GM19035 (cell line): Measurements from ENCODE around the gene TOPORS.
"Not testable (repeated sequence)": the region's sequence is repeated elsewhere in the genome, so short reads cannot be mapped to it uniquely, and the experiment has no call there.

Experiments used
- ATAC-seq: cut with Tn5 transposase; IDR thresholded peaks from one replicate; pipeline ENCODE4 v1.9.1; 2021; ENCODE audit not compliant: unreplicated experiment

TOPORS gene

DNA sequence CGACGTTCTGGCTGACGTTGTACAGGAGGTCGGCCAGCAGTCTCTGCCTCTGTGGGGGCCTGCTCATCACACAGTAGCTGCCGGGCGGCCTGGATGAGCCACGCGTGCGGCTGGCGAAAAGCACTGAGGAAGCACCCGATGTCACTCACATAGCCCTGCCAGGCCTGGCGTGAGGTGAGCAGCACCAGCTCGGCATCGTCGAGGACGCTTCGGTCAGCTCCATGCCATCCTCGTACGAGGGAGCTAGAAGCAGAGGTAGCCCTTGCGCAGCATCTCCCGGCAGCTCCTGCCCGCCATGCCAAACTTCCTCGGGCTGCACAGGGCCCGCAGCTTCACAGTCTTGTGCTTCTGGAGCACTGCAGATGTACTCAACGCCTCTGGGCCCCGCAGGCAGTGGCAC lies 14.4 kb upstream of the TOPORS start:
- ATAC-seq: no peak

DNA sequence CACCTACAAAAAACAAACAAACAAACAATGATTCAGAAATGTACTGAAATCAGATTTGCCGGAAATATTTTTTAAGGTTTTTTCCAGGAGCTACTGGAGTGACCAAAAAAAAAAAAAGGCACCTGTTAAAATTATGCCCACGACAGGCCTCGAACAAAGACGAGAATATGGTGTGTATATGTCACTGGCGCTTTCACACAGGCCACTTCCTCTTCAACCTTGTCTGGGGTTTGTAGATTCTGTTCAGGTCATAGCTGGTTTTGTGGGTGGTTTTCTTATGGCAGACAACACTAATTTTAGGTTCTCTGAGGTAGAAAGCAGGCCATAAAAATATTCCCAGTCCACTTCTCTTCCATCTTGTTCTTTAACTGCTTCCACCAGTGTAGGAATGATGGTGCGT lies 13.6 kb upstream of the TOPORS start:
- ATAC-seq: no peak

GRCh38 chr9:32558408-32558934 lies 6.1 kb upstream of the TOPORS start:
- ATAC-seq: no peak

DNA sequence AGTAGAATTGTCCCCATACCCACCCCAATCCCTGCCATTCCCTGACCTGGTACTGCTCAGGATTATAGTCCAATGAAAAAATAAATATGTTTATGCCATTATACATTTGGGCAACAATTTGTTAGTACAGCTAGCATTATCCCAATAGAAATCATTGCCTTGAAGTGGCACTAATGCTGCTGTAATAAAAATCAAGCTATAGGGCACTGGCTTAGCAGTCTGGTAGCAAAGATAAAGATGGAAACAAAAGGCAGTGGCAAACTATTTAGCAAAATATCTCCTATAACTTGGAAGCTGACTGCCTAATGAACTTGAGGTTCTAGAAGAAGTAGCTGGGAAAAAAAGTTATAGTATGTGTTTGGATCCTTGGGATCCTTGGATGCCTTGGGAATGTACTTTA lies 2.2 kb upstream of the TOPORS start:
- no peak for ATAC-seq

- ATAC-seq: no peak
Observed at GRCh38 chr9:32554107-32554506, 1.7 kb upstream of the TOPORS start.

DNA sequence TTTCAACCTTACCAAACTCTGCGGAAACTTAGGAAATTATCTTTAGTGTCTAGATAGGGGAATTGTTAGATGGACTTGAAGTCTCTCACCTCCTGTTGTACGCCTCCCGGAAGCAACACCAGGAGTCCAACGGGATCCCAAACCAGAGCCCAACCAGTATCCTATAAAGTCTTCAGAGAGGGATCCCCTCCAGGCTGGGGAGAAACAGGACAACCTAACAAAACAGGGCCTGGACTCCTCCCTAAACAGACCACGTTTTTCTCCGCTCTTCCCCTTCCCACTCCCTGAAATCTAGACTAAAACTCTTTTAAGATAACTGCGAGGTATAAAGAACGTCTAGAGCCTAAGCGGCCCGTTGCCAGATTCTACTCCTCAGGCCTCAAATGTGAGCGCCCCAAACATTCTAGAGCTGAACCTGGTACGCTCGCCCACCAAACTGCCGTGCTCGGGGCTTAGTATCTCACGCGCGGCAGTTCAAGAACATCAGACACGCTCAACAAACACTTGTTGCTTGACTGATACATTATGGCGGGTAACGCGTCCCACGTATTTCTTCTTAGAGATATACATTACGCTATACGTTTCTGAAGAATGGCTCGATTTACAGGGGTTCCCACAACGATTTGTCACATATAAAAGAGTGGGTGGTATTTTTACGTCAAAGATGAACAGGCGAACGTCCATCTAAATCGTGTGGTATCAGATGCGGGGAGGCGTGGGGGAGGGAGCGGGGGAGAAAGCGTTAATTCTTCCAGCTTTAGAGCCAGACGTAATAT lies 922 bp downstream of the TOPORS start:
- peak; percentile 10 for ATAC-seq

GRCh38 chr9:32550562-32551275 lies 1.7 kb downstream of the TOPORS start:
- peak; percentile 65 for ATAC-seq

DNA sequence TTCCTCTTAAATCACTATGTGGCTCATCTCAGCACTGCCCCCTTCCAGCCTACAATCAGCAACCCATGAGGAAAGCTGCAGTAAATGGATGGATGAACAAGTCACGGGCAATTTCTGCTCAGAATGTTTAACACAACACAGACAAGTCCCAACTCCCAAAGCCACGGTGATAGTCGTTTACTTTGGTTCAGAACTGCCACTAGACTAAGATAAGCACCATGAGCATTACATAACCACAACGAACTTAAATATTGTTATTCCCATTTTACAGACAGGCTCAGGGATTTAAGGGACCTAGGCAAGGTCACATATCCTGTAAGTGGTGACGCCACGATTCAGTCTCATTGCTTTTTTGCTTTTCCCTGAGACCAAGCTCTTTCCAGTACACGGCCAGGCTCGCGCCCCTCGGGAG lies 2.2 kb downstream of the TOPORS start:
- no peak for ATAC-seq

DNA sequence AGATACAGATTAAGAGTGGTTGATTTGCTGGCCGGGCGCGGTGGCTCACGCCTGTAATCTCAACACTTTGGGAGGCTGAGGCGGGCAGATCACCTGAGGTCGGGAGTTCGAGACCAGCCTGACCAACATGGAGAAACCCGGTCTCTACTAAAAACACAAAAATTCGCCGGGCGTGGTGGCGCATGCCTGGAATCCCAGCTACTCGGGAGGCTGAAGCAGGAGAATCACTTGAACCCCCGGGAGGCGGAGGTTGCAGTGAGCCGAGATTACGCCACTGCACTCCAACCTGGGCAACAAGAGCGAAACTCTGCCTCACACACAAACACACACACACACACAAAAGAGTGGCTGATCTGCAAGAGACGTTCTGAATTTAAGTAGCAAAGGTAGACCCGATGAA lies 4.2 kb downstream of the TOPORS start:
- not testable (repeated sequence) for ATAC-seq

DNA sequence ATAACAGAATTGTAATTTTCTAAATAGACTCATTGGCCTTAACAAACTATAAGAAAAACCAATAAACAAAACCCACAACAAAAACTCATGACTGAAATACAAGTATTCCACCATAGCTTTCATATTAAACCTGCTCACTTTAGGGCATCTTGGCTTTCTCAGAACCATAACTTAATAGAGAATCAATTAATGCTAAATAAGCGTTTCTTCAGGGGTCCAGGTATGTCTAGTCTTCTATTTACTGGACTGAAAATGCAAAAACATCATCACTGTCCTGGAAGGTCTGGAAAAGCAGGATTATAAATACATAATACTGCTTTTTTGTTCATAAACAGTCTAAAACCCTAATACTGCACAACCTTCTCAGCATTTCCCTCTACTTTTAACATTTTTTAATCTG lies 6.5 kb downstream of the TOPORS start:
- ATAC-seq: no peak

DNA sequence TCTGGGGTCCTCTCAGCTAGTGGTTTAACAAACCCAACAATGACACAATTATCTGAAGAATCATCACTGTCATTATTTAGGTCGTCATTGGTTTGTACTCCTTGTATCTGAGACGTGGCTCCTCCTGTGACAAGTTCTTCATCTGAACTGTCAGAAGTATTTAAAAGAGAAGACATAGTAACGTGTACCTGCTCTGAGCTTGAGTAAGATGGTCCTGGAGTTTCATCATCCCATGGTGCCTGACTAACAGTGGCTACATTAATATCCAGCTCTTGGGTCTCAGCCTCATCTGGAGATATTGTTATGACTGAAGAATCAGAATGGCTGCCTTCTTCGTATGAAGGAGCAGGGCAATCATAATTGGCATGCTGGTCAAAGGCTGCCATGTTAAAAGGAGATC lies 9.3 kb downstream of the TOPORS start:
- no peak for ATAC-seq

- ATAC-seq: no peak
Observed at GRCh38 chr9:32533816-32534215, 18.6 kb downstream of the TOPORS start.

DNA sequence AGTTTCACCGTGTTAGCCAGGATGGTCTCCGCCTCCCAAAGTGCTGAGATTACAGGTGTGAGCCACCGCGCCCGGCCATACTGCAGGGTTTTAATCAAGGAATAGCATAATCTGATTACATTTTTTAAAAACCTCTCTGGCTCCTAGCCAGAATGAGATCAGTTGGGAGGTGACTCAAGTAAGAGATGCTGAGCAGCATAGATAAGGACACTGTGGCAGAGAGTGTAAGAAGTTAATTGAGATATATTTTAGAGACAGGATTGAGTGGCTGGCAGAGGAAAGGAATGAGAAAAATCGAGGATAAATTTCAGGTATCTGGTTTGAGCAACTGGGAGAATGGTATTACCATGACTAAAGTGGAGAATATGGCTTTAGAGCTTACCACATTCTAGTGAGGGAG lies 19.1 kb downstream of the TOPORS start:
- ATAC-seq: no peak

GRCh38 chr9:32526707-32527048 lies 25.7 kb downstream of the TOPORS start:
- no peak for ATAC-seq

DNA sequence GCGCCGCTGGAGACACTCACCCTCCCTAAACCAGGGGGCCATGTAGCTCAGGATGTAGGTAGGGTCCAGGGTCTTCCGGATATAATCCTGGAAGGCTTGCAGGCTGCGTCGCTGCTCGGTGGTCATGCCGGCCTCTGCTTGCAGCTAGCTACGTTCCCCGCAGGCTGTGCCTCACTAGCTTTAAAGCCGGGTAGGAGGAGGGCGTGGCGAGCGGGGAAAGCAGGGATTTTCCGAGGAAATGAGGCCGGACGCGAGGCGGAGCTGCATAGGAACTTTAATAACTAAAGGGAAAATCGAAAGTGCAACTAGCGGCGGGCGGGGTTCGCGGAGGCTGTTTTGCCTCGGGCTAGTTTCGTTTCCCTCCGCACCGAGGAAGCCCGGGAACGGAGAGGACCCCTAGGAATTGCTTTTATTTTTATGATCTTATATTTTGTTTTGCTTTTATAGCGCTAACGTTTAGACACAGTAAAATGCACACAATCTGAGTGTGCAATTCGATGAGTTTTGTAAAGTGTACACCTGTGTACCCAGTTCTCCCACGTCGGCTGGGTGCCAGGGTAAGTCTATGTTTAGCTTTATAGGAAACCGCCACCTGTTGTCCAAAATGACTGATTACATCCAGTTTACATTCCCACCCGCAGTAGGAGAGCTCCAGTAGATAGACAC lies 26.2 kb downstream of the TOPORS start, which contains the start of gene RIGI:
Gene RIGI (minus strand): TSS at position 156 of the 666 bp plus-strand sequence. CDS start 30 bp downstream, at position 126.
- ATAC-seq: peak; percentile 68

DNA sequence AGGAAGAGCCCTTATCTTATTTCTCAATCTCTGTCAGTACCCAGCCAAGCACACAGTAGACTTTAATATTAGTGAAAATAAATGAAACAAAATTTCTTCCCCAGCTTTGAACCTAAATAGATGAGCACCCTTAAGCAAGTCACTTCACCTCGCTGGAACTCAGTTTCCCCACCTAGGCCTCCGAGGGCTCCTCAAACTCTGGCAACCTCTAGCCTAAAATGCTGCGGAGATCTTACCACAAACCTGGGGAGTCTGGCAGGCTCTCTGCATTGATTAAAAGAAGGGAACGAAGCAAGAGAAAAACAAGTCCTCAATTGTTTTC lies 26.7 kb downstream of the TOPORS start:
- ATAC-seq: peak; percentile 20

DNA sequence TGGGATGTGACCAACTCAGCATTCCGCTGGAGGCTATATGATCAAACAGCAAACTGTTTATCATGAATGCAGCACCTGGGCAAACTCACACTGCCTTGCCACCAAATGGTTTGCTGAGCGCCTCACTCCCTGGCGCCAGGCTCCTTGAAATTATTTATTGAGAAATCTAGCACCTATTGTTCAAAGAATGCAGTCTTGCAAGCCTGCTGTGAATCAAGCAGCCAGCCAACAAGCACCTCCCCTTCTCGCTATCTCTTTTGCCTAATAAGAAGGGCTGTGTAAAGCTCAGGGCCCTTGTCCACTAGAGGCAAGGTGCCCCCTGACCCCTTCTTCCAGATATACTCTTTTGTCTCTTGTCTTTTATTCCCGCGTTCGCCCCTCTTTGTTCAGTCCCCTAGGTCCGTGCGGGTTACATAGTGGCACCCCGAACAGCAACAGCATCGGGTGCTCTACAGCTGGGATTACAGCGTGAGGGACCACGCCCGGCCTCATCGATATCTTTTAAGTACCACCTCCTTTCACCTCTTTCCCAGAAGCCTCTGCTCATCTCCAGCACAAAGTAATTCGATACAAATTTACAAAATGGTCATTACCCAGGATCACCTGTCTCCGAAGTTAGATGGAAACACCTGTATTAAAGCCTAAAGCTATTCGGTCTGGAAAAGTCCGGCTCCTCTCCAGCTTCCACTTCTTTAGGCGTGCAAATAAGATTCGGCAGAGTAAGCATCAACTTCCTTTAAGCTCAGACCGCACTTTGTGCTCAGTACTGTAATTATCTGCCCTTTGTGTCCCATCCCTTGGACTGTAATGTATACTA lies 27.3 kb downstream of the TOPORS start:
- no peak for ATAC-seq

DNA sequence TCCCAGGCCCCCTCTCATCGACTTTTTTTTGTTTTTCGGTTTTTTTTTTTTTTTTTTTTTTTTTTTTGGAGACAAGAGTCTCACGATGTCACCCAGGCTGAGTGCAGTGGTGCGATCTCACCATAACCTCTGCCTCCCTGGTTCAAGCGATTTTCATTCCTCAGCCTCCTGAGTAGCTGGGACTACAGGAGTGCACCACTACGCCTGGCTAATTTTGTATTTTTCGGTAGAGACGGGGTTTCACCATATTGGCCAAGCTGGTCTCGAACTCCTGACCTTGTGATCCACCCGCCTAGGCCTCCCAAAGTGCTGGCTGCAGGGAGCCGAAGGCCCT lies 27.9 kb downstream of the TOPORS start:
- ATAC-seq: not testable (repeated sequence)

DNA sequence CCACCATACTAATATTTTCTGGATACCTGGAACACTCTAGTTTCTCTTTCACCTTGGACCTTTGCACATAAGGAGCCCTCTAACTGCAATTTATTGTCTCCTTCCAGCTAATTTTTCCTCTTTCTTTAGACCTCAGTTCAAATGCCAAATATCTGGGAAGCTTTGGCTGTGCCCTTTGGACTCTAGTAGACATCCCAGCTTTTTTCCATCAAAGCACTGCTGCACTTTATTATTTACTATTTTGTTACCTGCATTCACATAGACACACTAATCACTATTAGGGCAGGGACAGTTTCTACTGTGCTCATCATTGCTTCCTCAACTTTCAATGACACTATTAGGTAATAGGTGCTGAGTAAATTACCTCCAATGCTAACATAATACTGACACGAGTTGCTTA lies 28.5 kb downstream of the TOPORS start:
- no peak for ATAC-seq

DNA sequence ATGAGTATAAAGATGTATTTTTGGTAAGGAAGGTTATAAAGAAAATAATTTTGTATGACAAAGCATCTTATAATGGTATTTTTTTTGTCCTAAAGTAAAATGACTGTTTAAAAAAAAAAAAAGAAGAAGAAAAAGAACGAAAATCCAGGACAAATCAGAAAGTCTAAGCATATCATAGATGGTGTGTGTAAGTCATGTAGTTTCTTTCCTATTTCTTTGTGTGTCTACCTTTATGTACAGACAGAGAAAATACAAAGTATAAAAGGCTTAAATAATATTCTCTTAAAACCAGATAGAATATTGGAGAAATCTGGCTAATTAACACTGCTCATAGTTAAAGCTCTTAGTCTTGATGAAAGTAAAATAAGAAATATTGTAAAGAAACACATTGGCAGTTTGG lies 34.1 kb downstream of the TOPORS start:
- ATAC-seq: no peak

GRCh38 chr9:32516241-32516640 lies 36.1 kb downstream of the TOPORS start:
- no peak for ATAC-seq
